ENCODE data around the gene RSAD2.

- TF ChIP-seq CTCF (IDR thresholded peaks at IDR 0.05; ENCODE audit: low read length) (no peak), EZH2 (IDR thresholded peaks at IDR 0.05; ENCODE audit: borderline replicate concordance, low read length) (no peak)
Measured at GRCh38 chr2:6927186-6927585, 49.6 kb downstream of the RSAD2 start.
